ENCODE measurements around the gene RIN1. TPM values are rescaled to one million over a fixed set of nuclear protein-coding genes. Genes with fewer than 3 reads are reported as not detected.

Gene RIN1
- polyA plus RNA-seq, 3 donors, result 6.1 to 15.4 (median 7.6) TPM

- Mint-ChIP-seq H3K9me3 (peaks cover 0 to 1% (median 0%) of the 10 kb centered on the region in 7 donors), H3K27ac (no peak overlapping the region), H3K4me1 (no peaks in the 10 kb centered on the region), H3K27me3 (ENCODE audit: low read depth in 3 of 3) (peaks cover 0 to 9% (median 6%) of the 10 kb centered on the region in 3 donors), H3K4me3 (no peak overlapping the region), H3K36me3 (no peaks in the 10 kb centered on the region)
- Histone ChIP-seq H3K4me3 (replicated peaks in 1 of 3; ENCODE audit: low read depth in 2 of 3, low read length in 3 of 3) (no peak overlapping the region), H3K9ac (ENCODE audit: insufficient read depth, low read length, poor library complexity, severe bottlenecking) (no peak overlapping the region), H3K4me1 (ENCODE audit: control insufficient read depth in 1 of 2, insufficient read depth in 2 of 2, low read length in 2 of 2) (no peaks in the 10 kb centered on the region), H3K79me2 (ENCODE audit: insufficient read depth, low read length) (no peaks in the 10 kb centered on the region), H3K27me3 (ENCODE audit: control insufficient read depth in 2 of 2, insufficient read depth in 2 of 2, low read length in 2 of 2) (no peaks in the 10 kb centered on the region), H4K20me1 (ENCODE audit: insufficient read depth, low read length) (no peaks in the 10 kb centered on the region), H3K9me3 (replicated peaks in 1 of 2; ENCODE audit: control insufficient read depth in 1 of 2, insufficient read depth in 1 of 2, low read length in 2 of 2) (no peaks in the 10 kb centered on the region), H2AFZ (ENCODE audit: insufficient read depth, low read depth, low read length, poor library complexity, severe bottlenecking) (no peak overlapping the region), H3K27ac (ENCODE audit: low read depth in 1 of 2, low read length in 2 of 2) (no peak overlapping the region), H3K4me2 (replicated peaks; ENCODE audit: extremely low read depth, low read length, poor library complexity, severe bottlenecking) (no peak overlapping the region), H3K36me3 (replicated peaks in 1 of 2; ENCODE audit: control insufficient read depth in 1 of 2, insufficient read depth in 2 of 2, low read length in 2 of 2) (no peaks in the 10 kb centered on the region)
- over 99% methylated on average over 11 of the region's 14 CpGs for WGBS (ENCODE audit: insufficient coverage)
- TF ChIP-seq CTCF (IDR thresholded peaks at IDR 0.05), result no peak
- DNase-seq, result no peak
- intact Hi-C loops (cut with micrococcal nuclease), result no loop called here
Observed at GRCh38 chr11:66363187-66363601, 27.0 kb upstream of the RIN1 start.

DNA sequence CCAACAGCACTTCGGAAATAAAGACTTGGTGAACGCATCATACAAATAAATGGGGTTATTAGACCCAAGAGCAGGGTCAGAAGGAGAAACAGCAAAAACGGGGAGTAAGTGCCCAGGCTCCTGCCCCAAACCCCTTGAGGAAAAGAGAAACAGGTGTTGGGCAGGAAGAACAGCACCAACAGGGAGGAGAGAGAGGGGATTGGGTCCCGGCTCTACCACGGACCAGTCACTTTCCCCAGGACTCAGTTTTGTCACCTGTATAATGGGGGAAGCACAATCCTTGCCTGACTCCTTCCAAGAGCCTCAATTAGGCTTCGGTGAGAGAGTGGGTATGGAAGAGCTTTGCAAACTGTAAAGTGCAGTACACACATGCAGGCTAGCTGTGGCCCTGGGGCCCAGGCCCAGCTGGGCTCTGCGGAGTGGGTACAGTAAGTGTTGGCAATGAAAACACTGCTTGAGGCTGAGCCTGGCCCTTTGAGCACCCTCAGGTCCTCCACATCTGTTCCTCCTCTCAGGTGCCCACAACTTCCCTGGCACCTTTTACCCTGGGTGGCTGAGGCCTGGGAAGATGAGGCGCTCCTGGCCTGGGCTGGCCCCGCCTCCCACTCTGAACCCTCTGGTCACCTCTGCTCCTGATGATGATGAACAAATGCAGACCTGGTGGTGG is 26.4 kb upstream of the RIN1 start:
- 96% methylated on average over 3 of the region's 9 CpGs for WGBS (ENCODE audit: insufficient coverage)
- Histone ChIP-seq H4K20me1 (ENCODE audit: insufficient read depth, low read length) (no peaks in the 10 kb centered on the region), H3K4me2 (replicated peaks; ENCODE audit: extremely low read depth, low read length, poor library complexity, severe bottlenecking) (no peak overlapping the region), H3K27ac (ENCODE audit: low read depth in 1 of 2, low read length in 2 of 2) (no peak overlapping the region), H3K36me3 (replicated peaks in 1 of 2; ENCODE audit: control insufficient read depth in 1 of 2, insufficient read depth in 2 of 2, low read length in 2 of 2) (no peaks in the 10 kb centered on the region), H3K9me3 (replicated peaks in 1 of 2; ENCODE audit: control insufficient read depth in 1 of 2, insufficient read depth in 1 of 2, low read length in 2 of 2) (no peaks in the 10 kb centered on the region), H2AFZ (ENCODE audit: insufficient read depth, low read depth, low read length, poor library complexity, severe bottlenecking) (no peak overlapping the region), H3K79me2 (ENCODE audit: insufficient read depth, low read length) (no peaks in the 10 kb centered on the region), H3K9ac (ENCODE audit: insufficient read depth, low read length, poor library complexity, severe bottlenecking) (no peak overlapping the region), H3K27me3 (ENCODE audit: control insufficient read depth in 2 of 2, insufficient read depth in 2 of 2, low read length in 2 of 2) (no peaks in the 10 kb centered on the region), H3K4me1 (ENCODE audit: control insufficient read depth in 1 of 2, insufficient read depth in 2 of 2, low read length in 2 of 2) (no peaks in the 10 kb centered on the region), H3K4me3 (replicated peaks in 1 of 3; ENCODE audit: low read depth in 2 of 3, low read length in 3 of 3) (no peak overlapping the region)
- TF ChIP-seq CTCF (IDR thresholded peaks at IDR 0.05), result no peak
- Mint-ChIP-seq H3K4me3 (no peak overlapping the region), H3K27me3 (ENCODE audit: low read depth in 3 of 3) (peaks cover 0 to 9% (median 4%) of the 10 kb centered on the region in 3 donors), H3K36me3 (no peaks in the 10 kb centered on the region), H3K4me1 (no peaks in the 10 kb centered on the region), H3K9me3 (peaks cover 0 to 1% (median 0%) of the 10 kb centered on the region in 7 donors), H3K27ac (no peak overlapping the region)
- intact Hi-C loops (cut with micrococcal nuclease), result no loop called here
- DNase-seq, result peak in 1 of 3 donors; percentile 1

Data from CD14-positive monocyte (primary cell).